Mesendoderm (in vitro differentiated cells): ENCODE data around the gene NEGR1.

Experiments used
- DNase-seq: peaks from one replicate; pipeline ENCODE4 v3.0.0; 2013
- H2AK5ac ChIP-seq: 2 replicates; pipeline ENCODE4 v1.6.1; 2013; ENCODE audit warnings: low read length, inconsistent platforms
- H2BK120ac ChIP-seq: 2 replicates; pipeline ENCODE4 v1.6.1; 2013; ENCODE audit warnings: low read depth, mild to moderate bottlenecking, low read length, moderate library complexity, mixed read lengths
- H2BK15ac ChIP-seq: replicated peaks from 2 replicates; pipeline ENCODE4 v1.6.1; 2013; ENCODE audit warnings: low read depth, mild to moderate bottlenecking, moderate library complexity
- H2BK5ac ChIP-seq: 2 replicates; pipeline ENCODE4 v1.6.1; 2013; ENCODE audit warnings: low read length, inconsistent platforms
- H3K18ac ChIP-seq: 2 replicates; pipeline ENCODE4 v1.6.1; 2013; ENCODE audit warnings: mild to moderate bottlenecking, low read length, mixed read lengths
- H3K23ac ChIP-seq: one replicate; pipeline ENCODE4 v1.6.1; 2013; ENCODE audit warnings: low read length
- H3K27ac ChIP-seq: 2 replicates; pipeline ENCODE4 v1.5.1; 2013; ENCODE audit warnings: low read depth, mild to moderate bottlenecking, inconsistent platforms, low read length, moderate library complexity
- H3K27me3 ChIP-seq: 2 replicates; pipeline ENCODE4 v1.6.1; 2013; ENCODE audit warnings: low read length, control low read depth, mild to moderate bottlenecking, inconsistent platforms; ENCODE audit not compliant: insufficient read depth, poor library complexity
- H3K36me3 ChIP-seq: 2 replicates; pipeline ENCODE4 v1.6.1; 2013; ENCODE audit warnings: low read length, inconsistent platforms; ENCODE audit not compliant: control insufficient read depth, insufficient read depth
- H3K4ac ChIP-seq: one replicate; pipeline ENCODE4 v1.6.1; 2013; ENCODE audit warnings: low read depth, mild to moderate bottlenecking, low read length, moderate library complexity
- H3K4me1 ChIP-seq: 2 replicates; pipeline ENCODE4 v1.6.1; 2013; ENCODE audit warnings: low read depth, low read length, inconsistent platforms; ENCODE audit not compliant: control insufficient read depth
- H3K4me2 ChIP-seq: 2 replicates; pipeline ENCODE4 v1.6.1; 2013; ENCODE audit warnings: low read length
- H3K4me3 ChIP-seq: 2 replicates; pipeline ENCODE4 v1.5.1; 2013; ENCODE audit warnings: mild to moderate bottlenecking, low read length
- H3K56ac ChIP-seq: one replicate; pipeline ENCODE4 v1.6.1; 2013; ENCODE audit warnings: low read length
- H3K79me1 ChIP-seq: 2 replicates; pipeline ENCODE4 v1.6.1; 2013; ENCODE audit warnings: low read length, inconsistent platforms
- H3K79me2 ChIP-seq: 2 replicates; pipeline ENCODE4 v1.6.1; 2013; ENCODE audit warnings: mild to moderate bottlenecking, low read length; ENCODE audit not compliant: control insufficient read depth, insufficient read depth
- H3K9ac ChIP-seq: 2 replicates; pipeline ENCODE4 v1.6.1; 2013; ENCODE audit warnings: low read length, inconsistent platforms
- H4K5ac ChIP-seq: one replicate; pipeline ENCODE4 v1.6.1; 2013; ENCODE audit warnings: low read length
- H4K8ac ChIP-seq: one replicate; pipeline ENCODE4 v1.6.1; 2013; ENCODE audit warnings: low read depth, mild to moderate bottlenecking, control low read depth, low read length, moderate library complexity
- WGBS: extraction: QIAGEN DNeasy Blood & Tissue Kit; methylation state at CpG from one replicate; pipeline ENCODE4 v1.1.7; 2013; ENCODE audit warnings: low lambda C conversion rate, missing lambda C conversion rate; ENCODE audit not compliant: insufficient coverage; ENCODE audit errors: extremely low coverage; 5-methylcytosine and 5-hydroxymethylcytosine counted together

NEGR1 gene

GRCh38 chr1:71774705-71775104 is 507.6 kb downstream of the NEGR1 start:
- Histone ChIP-seq H3K18ac (no peak overlapping the region), H2BK5ac (no peak overlapping the region), H3K79me1 (no peaks in the 10 kb centered on the region), H3K56ac (no peak overlapping the region), H3K4me2 (no peak overlapping the region), H4K8ac (no peak overlapping the region), H2BK120ac (no peak overlapping the region), H3K4me1 (no peaks in the 10 kb centered on the region), H3K36me3 (no peaks in the 10 kb centered on the region), H3K27ac (no peak overlapping the region), H2AK5ac (no peak overlapping the region), H2BK15ac (no peak overlapping the region), H3K4me3 (no peak overlapping the region), H3K9ac (no peak overlapping the region), H3K4ac (no peak overlapping the region), H3K27me3 (no peaks in the 10 kb centered on the region), H3K79me2 (no peaks in the 10 kb centered on the region), H4K5ac (no peak overlapping the region), H3K23ac (no peak overlapping the region)
- no peak for DNase-seq
- no CpG with 5 or more reads among the region's 1 CpG for WGBS

- no peak overlapping the region for H3K56ac ChIP-seq
- no peak overlapping the region for H2AK5ac ChIP-seq
- H3K23ac ChIP-seq: no peak overlapping the region
- H3K27ac ChIP-seq: no peak overlapping the region
- no peak overlapping the region for H3K4me2 ChIP-seq
- H4K5ac ChIP-seq: no peak overlapping the region
- no peak overlapping the region for H2BK5ac ChIP-seq
- H3K18ac ChIP-seq: no peak overlapping the region
- H3K79me1 ChIP-seq: no peaks in the 10 kb centered on the region
- no peak overlapping the region for H4K8ac ChIP-seq
- no CpG with 5 or more reads among the region's 1 CpG for WGBS
- H2BK15ac ChIP-seq: no peak overlapping the region
- no peaks in the 10 kb centered on the region for H3K79me2 ChIP-seq
- H3K27me3 ChIP-seq: no peaks in the 10 kb centered on the region
- no peak for DNase-seq
- no peaks in the 10 kb centered on the region for H3K36me3 ChIP-seq
- no peak overlapping the region for H3K4ac ChIP-seq
- H3K4me1 ChIP-seq: no peaks in the 10 kb centered on the region
- H3K9ac ChIP-seq: no peak overlapping the region
- H3K4me3 ChIP-seq: no peak overlapping the region
- H2BK120ac ChIP-seq: no peak overlapping the region
Measured at GRCh38 chr1:71770121-71770520, 512.2 kb downstream of the NEGR1 start.

GRCh38 chr1:71766748-71767147 is 515.6 kb downstream of the NEGR1 start:
- WGBS: no CpG with 5 or more reads among the region's 4 CpGs
- no peak overlapping the region for H2BK15ac ChIP-seq
- H3K27me3 ChIP-seq: no peaks in the 10 kb centered on the region
- no peak overlapping the region for H2BK5ac ChIP-seq
- no peak overlapping the region for H3K56ac ChIP-seq
- no peak overlapping the region for H3K4me3 ChIP-seq
- no peak overlapping the region for H3K18ac ChIP-seq
- no peak for DNase-seq
- no peak overlapping the region for H3K27ac ChIP-seq
- H3K9ac ChIP-seq: no peak overlapping the region
- H4K5ac ChIP-seq: no peak overlapping the region
- no peaks in the 10 kb centered on the region for H3K4me1 ChIP-seq
- no peak overlapping the region for H4K8ac ChIP-seq
- H3K4me2 ChIP-seq: no peak overlapping the region
- H3K79me2 ChIP-seq: no peaks in the 10 kb centered on the region
- no peaks in the 10 kb centered on the region for H3K36me3 ChIP-seq
- H3K4ac ChIP-seq: no peak overlapping the region
- no peak overlapping the region for H2AK5ac ChIP-seq
- no peak overlapping the region for H3K23ac ChIP-seq
- H3K79me1 ChIP-seq: no peaks in the 10 kb centered on the region
- no peak overlapping the region for H2BK120ac ChIP-seq

- no peak overlapping the region for H4K5ac ChIP-seq
- H3K4me3 ChIP-seq: no peak overlapping the region
- no peak overlapping the region for H2AK5ac ChIP-seq
- no peak overlapping the region for H2BK120ac ChIP-seq
- H3K36me3 ChIP-seq: no peaks in the 10 kb centered on the region
- no peak overlapping the region for H3K56ac ChIP-seq
- no peak overlapping the region for H2BK15ac ChIP-seq
- H3K9ac ChIP-seq: no peak overlapping the region
- H3K4ac ChIP-seq: no peak overlapping the region
- no peak for DNase-seq
- no peaks in the 10 kb centered on the region for H3K79me2 ChIP-seq
- H3K23ac ChIP-seq: no peak overlapping the region
- H3K18ac ChIP-seq: no peak overlapping the region
- H2BK5ac ChIP-seq: no peak overlapping the region
- no peaks in the 10 kb centered on the region for H3K79me1 ChIP-seq
- no peak overlapping the region for H4K8ac ChIP-seq
- H3K4me2 ChIP-seq: no peak overlapping the region
- no peaks in the 10 kb centered on the region for H3K4me1 ChIP-seq
- no peaks in the 10 kb centered on the region for H3K27me3 ChIP-seq
- no CpG with 5 or more reads among the region's 1 CpG for WGBS
- H3K27ac ChIP-seq: no peak overlapping the region
Measured at GRCh38 chr1:71762514-71763255, 519.7 kb downstream of the NEGR1 start.

- Histone ChIP-seq H3K4ac (no peak overlapping the region), H3K56ac (no peak overlapping the region), H2BK120ac (no peak overlapping the region), H3K18ac (no peak overlapping the region), H3K36me3 (no peaks in the 10 kb centered on the region), H3K4me1 (no peaks in the 10 kb centered on the region), H2AK5ac (no peak overlapping the region), H3K4me3 (no peak overlapping the region), H3K79me1 (no peaks in the 10 kb centered on the region), H2BK5ac (no peak overlapping the region), H4K5ac (no peak overlapping the region), H3K9ac (no peak overlapping the region), H3K27ac (no peak overlapping the region), H2BK15ac (no peak overlapping the region), H3K79me2 (no peaks in the 10 kb centered on the region), H3K4me2 (no peak overlapping the region), H3K27me3 (no peaks in the 10 kb centered on the region), H3K23ac (no peak overlapping the region), H4K8ac (no peak overlapping the region)
- DNase-seq: peak; percentile 4
- WGBS: no CpG with 5 or more reads among the region's 1 CpG
Measured at GRCh38 chr1:71755441-71755840, 526.9 kb downstream of the NEGR1 start.

- no peak overlapping the region for H3K18ac ChIP-seq
- DNase-seq: peak; percentile 5
- WGBS: no CpG with 5 or more reads among the region's 4 CpGs
- no peaks in the 10 kb centered on the region for H3K79me2 ChIP-seq
- H3K9ac ChIP-seq: no peak overlapping the region
- no peaks in the 10 kb centered on the region for H3K27me3 ChIP-seq
- H3K56ac ChIP-seq: no peak overlapping the region
- H3K4me2 ChIP-seq: no peak overlapping the region
- no peaks in the 10 kb centered on the region for H3K79me1 ChIP-seq
- no peak overlapping the region for H4K5ac ChIP-seq
- H3K36me3 ChIP-seq: no peaks in the 10 kb centered on the region
- H2BK5ac ChIP-seq: no peak overlapping the region
- H4K8ac ChIP-seq: no peak overlapping the region
- no peak overlapping the region for H3K23ac ChIP-seq
- no peak overlapping the region for H3K4ac ChIP-seq
- no peak overlapping the region for H3K27ac ChIP-seq
- no peaks in the 10 kb centered on the region for H3K4me1 ChIP-seq
- no peak overlapping the region for H3K4me3 ChIP-seq
- H2AK5ac ChIP-seq: no peak overlapping the region
- no peak overlapping the region for H2BK15ac ChIP-seq
- H2BK120ac ChIP-seq: no peak overlapping the region
Measured at GRCh38 chr1:71753746-71754145, 528.6 kb downstream of the NEGR1 start.
